Sigmoid colon (tissue), 7 donors: ENCODE measurements around the gene PRCD. TPM values are rescaled to one million over a fixed set of nuclear protein-coding genes. Genes with fewer than 3 reads are reported as not detected.

ENCODE experiments used
- DNase-seq: peaks from one replicate; pipeline ENCODE4 v3.0.0-alpha.2; 2019
- H3K27ac ChIP-seq, 4 donors: fragments of 200-600 bp; sonication (generic); one replicate each; pipeline ENCODE4 v1.5.1; 2016 to 2019; ENCODE audit warnings: mild to moderate bottlenecking in 1 of 4
- H3K27me3 ChIP-seq, 3 donors: fragments of 200-600 bp; sonication (generic); one replicate each; pipeline ENCODE4 v1.5.1; 2019; ENCODE audit warnings: mild to moderate bottlenecking in 1 of 3
- H3K36me3 ChIP-seq, 4 donors: fragments of 200-600 bp; sonication (generic); one replicate each; pipeline ENCODE4 v1.5.1; 2016 to 2019
- H3K4me1 ChIP-seq, 4 donors: fragments of 200-600 bp; sonication (generic); one replicate each; pipeline ENCODE4 v1.5.1; 2017 to 2019
- H3K4me3 ChIP-seq, 4 donors: fragments of 200-600 bp; sonication (generic); one replicate each; pipeline ENCODE4 v1.5.1; 2017 to 2019; ENCODE audit warnings: mild to moderate bottlenecking in 2 of 4, moderate library complexity in 1 of 4
- H3K9me3 ChIP-seq, 4 donors: fragments of 200-600 bp in 3 of 4; sonication (generic) in 3 of 4; one replicate each; pipeline versions ENCODE4 v1.5.1 to v1.6.1; 2013 to 2019
- CTCF ChIP-seq, 4 experiments: fragments of 450-650 bp in 3 of 4; fragments of 200-600 bp in 1 of 4; IDR thresholded peaks; one replicate each; pipeline ENCODE4 v1.5.1; 2016 to 2019; ENCODE audit warnings: antibody characterized with exemption in 4 of 4, mild to moderate bottlenecking in 3 of 4, moderate library complexity in 2 of 4
- EP300 ChIP-seq, 4 donors: sonication (generic); formaldehyde crosslinking; IDR thresholded peaks; one replicate each; pipeline ENCODE4 v1.6.1; 2017; ENCODE audit warnings: antibody characterized with exemption in 4 of 4
- POLR2A ChIP-seq, 2 donors: fragments of 450-650 bp; IDR thresholded peaks; one replicate each; pipeline ENCODE4 v1.6.1; 2016; ENCODE audit warnings: antibody characterized with exemption in 2 of 2, mild to moderate bottlenecking in 2 of 2, moderate library complexity in 2 of 2
- POLR2AphosphoS5 ChIP-seq, 4 donors: sonication (generic); formaldehyde crosslinking; IDR thresholded peaks; one replicate each; pipeline ENCODE4 v1.6.1; 2017; ENCODE audit warnings: antibody characterized with exemption in 4 of 4
- WGBS, 2 donors: extraction: QIAGEN DNeasy Blood & Tissue Kit; methylation state at CpG; one replicate each; pipeline ENCODE4 v1.1.7; 2013; 5-methylcytosine and 5-hydroxymethylcytosine counted together
- intact Hi-C: fragments of 100-400 bp; cut with DNase I; formaldehyde crosslinking; loops from one replicate; pipeline ENCODE4 v1.15.1; 2023
- polyA plus RNA-seq, 3 donors: library from polyadenylated mRNA; stranded (reverse); fragments of 200-250 nt; gene quantifications; one replicate each; pipeline ENCODE4 v1.2.3, GENCODE V29; 2013
- total RNA-seq, 4 donors: library from RNA; depleted of rRNA; stranded (reverse); fragments of >200 nt; gene quantifications; one replicate each; pipeline ENCODE4 v1.1.0, GENCODE V29; 2016
- donor health status: healthy with polysubstance abuse.
- donor health status: Bipolar disorder and iron deficiency.
- donor health status: healthy.

Gene PRCD
- total and polyA plus RNA-seq, 7 donors = 1.1 to 7.1 (median 5.3) TPM; not detected in 1

- WGBS, 2 donors = 2% methylated on average over 95 of the region's 95 CpGs
These were observed 2.1 kb upstream of the PRCD start, which contains the start of gene CYGB for GRCh38 chr17:76537578-76538280. Gene CYGB, minus strand, starts transcription at chr17:76537709. Its CDS starts 167 bp downstream, at chr17:76537542.

GRCh38 chr17:76538281-76538931, 1.4 kb upstream of the PRCD start:
- H3K27me3 ChIP-seq = peaks cover 14 to 53% (median 41%) of the 10 kb centered on the region in 3 donors
- no peak for TF ChIP-seq POLR2A (IDR thresholded peaks at IDR 0.05)
- TF ChIP-seq POLR2AphosphoS5 (IDR thresholded peaks at IDR 0.05) = no peak
- TF ChIP-seq CTCF (IDR thresholded peaks at IDR 0.05) = no peak
- TF ChIP-seq EP300 (IDR thresholded peaks at IDR 0.05) = no peak
- no peak for DNase-seq
- peak overlapping the region; percentile 65 to 79 (median 74) for H3K27ac ChIP-seq
- no peaks in the 10 kb centered on the region for H3K9me3 ChIP-seq
- peak overlapping the region; percentile 32 to 54 (median 48) for H3K4me3 ChIP-seq
- intact Hi-C loops = no loop called here
- H3K4me1 ChIP-seq = peaks cover 0 to 41% (median 29%) of the 10 kb centered on the region in 4 donors
- no peaks in the 10 kb centered on the region for H3K36me3 ChIP-seq
- WGBS, 2 donors = 26 to 32% methylated on average over 37 of the region's 37 CpGs

More at GRCh38 chr17:76537578-76538280, 2.1 kb upstream of the PRCD start, which contains the start of gene CYGB:
- no peak for DNase-seq
- intact Hi-C loops = no loop called here
- TF ChIP-seq EP300 (IDR thresholded peaks at IDR 0.05) (no peak), POLR2A (IDR thresholded peaks at IDR 0.05) (no peak), POLR2AphosphoS5 (IDR thresholded peaks at IDR 0.05) (no peak), CTCF (IDR thresholded peaks at IDR 0.05) (no peak)
- Histone ChIP-seq H3K9me3 (no peaks in the 10 kb centered on the region), H3K4me3 (peak within 1 kb of the TSS; percentile 34 to 54 (median 48)), H3K27me3 (peaks cover 14 to 46% (median 39%) of the 10 kb centered on the region in 3 donors), H3K36me3 (no peaks in the 10 kb centered on the region), H3K4me1 (peaks cover 0 to 37% (median 29%) of the 10 kb centered on the region in 4 donors), H3K27ac (peak within 1 kb of the TSS; percentile 65 to 79 (median 74))

GRCh38 chr17:76538941-76539570, 788 bp upstream of the PRCD start:
- Histone ChIP-seq H3K27ac (peak overlapping the region in 3 of 4 donors; percentile 73 to 79 (median 75)), H3K27me3 (peaks cover 14 to 59% (median 48%) of the 10 kb centered on the region in 3 donors), H3K9me3 (no peaks in the 10 kb centered on the region), H3K36me3 (no peaks in the 10 kb centered on the region), H3K4me3 (peak overlapping the region in 1 of 4 donors; percentile 54), H3K4me1 (peaks cover 0 to 47% (median 29%) of the 10 kb centered on the region in 4 donors)
- WGBS, 2 donors = 83 to 89% methylated on average over 9 of the region's 9 CpGs
- intact Hi-C loops = no loop called here
- no peak for DNase-seq
- TF ChIP-seq CTCF (IDR thresholded peaks at IDR 0.05) (no peak), POLR2AphosphoS5 (IDR thresholded peaks at IDR 0.05) (no peak), EP300 (IDR thresholded peaks at IDR 0.05) (no peak), POLR2A (IDR thresholded peaks at IDR 0.05) (no peak)

- Histone ChIP-seq H3K36me3 (no peaks in the 10 kb centered on the region), H3K9me3 (no peaks in the 10 kb centered on the region), H3K27me3 (peaks cover 14 to 57% (median 53%) of the 10 kb centered on the region in 3 donors), H3K27ac (peak overlapping the region; percentile 59 to 71 (median 64)), H3K4me3 (peak overlapping the region in 3 of 4 donors; percentile 41 to 48 (median 44)), H3K4me1 (peaks cover 0 to 52% (median 33%) of the 10 kb centered on the region in 4 donors)
- intact Hi-C loops = no loop called here
- DNase-seq = peak; percentile 98
- no peak for TF ChIP-seq POLR2A (IDR thresholded peaks at IDR 0.05)
- TF ChIP-seq POLR2AphosphoS5 (IDR thresholded peaks at IDR 0.05) = peak in 3 of 4 donors; percentile 43 to 88 (median 54)
- peak; percentile 9 to 42 (median 24) for TF ChIP-seq CTCF (IDR thresholded peaks at IDR 0.05)
- TF ChIP-seq EP300 (IDR thresholded peaks at IDR 0.05) = no peak
- WGBS, 2 donors = 13 to 18% methylated on average over 27 of the region's 27 CpGs
These were observed 797 bp downstream of the PRCD start for GRCh38 chr17:76540381-76541300.
